Effector memory CD4-positive, alpha-beta T cell (primary cell): ENCODE results near the gene GRIK2.
"Not testable (repeated sequence)": the region's sequence is repeated elsewhere in the genome, so short reads cannot be mapped to it uniquely, and the experiment has no call there.

ENCODE experiments used
- DNase-seq, 3 donors: peaks; one replicate each; pipeline ENCODE4 v3.0.0-alpha.2; 2020
- H3K27ac ChIP-seq: 2 replicates; pipeline ENCODE4 v1.7.0; 2013; ENCODE audit warnings: mild to moderate bottlenecking, low read length, moderate library complexity; ENCODE audit not compliant: insufficient read depth, poor library complexity, severe bottlenecking
- H3K27me3 ChIP-seq: replicated peaks from 2 replicates; pipeline ENCODE4 v1.7.0; 2013; ENCODE audit warnings: mild to moderate bottlenecking, low read length; ENCODE audit not compliant: insufficient read depth, control insufficient read depth, poor library complexity, severe bottlenecking
- H3K36me3 ChIP-seq: 2 replicates; pipeline ENCODE4 v1.7.0; 2013; ENCODE audit warnings: mild to moderate bottlenecking, low read length, moderate library complexity; ENCODE audit not compliant: control insufficient read depth, insufficient read depth
- H3K4me1 ChIP-seq: 2 replicates; pipeline ENCODE4 v1.7.0; 2013; ENCODE audit warnings: low read length, mild to moderate bottlenecking; ENCODE audit not compliant: control insufficient read depth, insufficient read depth, poor library complexity, severe bottlenecking
- H3K4me3 ChIP-seq: 2 replicates; pipeline ENCODE4 v1.7.0; 2013; ENCODE audit warnings: low read length, low read depth, mild to moderate bottlenecking; ENCODE audit not compliant: insufficient read depth, poor library complexity, severe bottlenecking
- H3K9me3 ChIP-seq: 2 replicates; pipeline ENCODE4 v1.7.0; 2013; ENCODE audit warnings: mild to moderate bottlenecking, low read length, moderate library complexity; ENCODE audit not compliant: control insufficient read depth
- total RNA-seq, 3 donors: gene quantifications; one replicate each; lab custom pipeline; 2026; lab: John Stamatoyannopoulos, UW

The GRIK2 gene
- 0 to 0.19 (median 0) reads per million in 3 donors for total RNA-seq

DNA sequence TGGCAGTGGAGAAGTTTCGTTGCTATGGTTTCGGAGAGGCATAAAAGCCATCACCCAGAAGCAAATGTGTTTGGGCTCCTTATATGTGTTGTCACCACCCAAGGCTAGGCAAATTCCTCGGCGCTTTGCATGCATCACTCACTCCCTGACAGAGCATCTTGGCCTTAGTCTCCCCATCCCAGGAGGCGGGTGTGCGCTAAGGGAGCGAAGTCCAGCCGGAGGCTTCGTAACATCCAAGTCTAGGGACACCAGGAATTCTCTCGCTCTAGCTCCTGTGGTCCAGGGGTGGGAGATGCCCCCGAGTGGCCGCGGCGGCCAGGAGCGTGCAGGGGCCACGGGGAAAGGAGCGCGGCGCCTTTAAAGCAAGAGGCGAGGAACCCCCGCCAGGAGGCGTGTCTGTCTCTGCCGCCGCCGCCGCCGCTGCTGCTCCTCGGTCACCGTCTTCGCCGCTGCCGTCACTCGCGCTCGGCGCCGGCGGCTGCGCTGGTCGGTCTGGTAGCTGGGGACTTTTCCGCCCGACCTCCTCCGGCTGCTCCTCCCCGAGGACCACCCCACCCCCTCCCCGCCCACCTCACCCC lies at the start of gene GRIK2:
Gene GRIK2 (plus strand): TSS at position 458 of the 578 bp plus-strand sequence.
- H3K4me1 ChIP-seq, result no peaks in the 10 kb centered on the region
- no peak within 1 kb of the TSS for H3K4me3 ChIP-seq
- peaks cover 13% of the 10 kb centered on the region for H3K27me3 ChIP-seq
- no peaks in the 10 kb centered on the region for H3K36me3 ChIP-seq
- DNase-seq, result no peak
- no peak within 1 kb of the TSS for H3K27ac ChIP-seq
- no peaks in the 10 kb centered on the region for H3K9me3 ChIP-seq

DNA sequence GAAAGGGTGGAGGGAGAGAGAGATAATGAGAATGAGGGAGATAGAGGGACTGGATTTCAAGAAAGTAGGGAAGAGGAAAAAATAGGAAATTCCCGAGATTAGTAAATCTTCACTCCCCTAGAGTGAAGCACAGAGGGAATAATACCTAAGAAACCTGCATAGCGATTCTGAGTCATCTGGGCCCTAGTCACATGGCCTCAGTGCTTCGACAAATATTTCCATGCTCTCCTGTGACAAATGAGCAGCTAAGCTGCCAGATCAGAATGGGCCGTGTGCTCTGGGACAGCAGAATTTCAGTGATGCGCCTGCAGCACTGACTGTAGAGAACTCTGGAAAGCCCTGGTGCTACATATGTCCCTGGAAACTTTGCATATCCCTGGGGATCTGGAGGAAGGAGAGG lies 48.6 kb upstream of the GRIK2 start:
- DNase-seq, result no peak
- no peak overlapping the region for H3K27ac ChIP-seq
- H3K4me1 ChIP-seq, result no peaks in the 10 kb centered on the region
- no peaks in the 10 kb centered on the region for H3K27me3 ChIP-seq
- no peaks in the 10 kb centered on the region for H3K9me3 ChIP-seq
- H3K36me3 ChIP-seq, result no peaks in the 10 kb centered on the region
- no peak overlapping the region for H3K4me3 ChIP-seq

- H3K4me1 ChIP-seq, result no peaks in the 10 kb centered on the region
- H3K9me3 ChIP-seq, result no peaks in the 10 kb centered on the region
- no peak overlapping the region for H3K27ac ChIP-seq
- no peak overlapping the region for H3K4me3 ChIP-seq
- H3K27me3 ChIP-seq, result no peaks in the 10 kb centered on the region
- H3K36me3 ChIP-seq, result no peaks in the 10 kb centered on the region
- no peak for DNase-seq
Measured at GRCh38 chr6:101348816-101349215, 44.7 kb upstream of the GRIK2 start.

DNA sequence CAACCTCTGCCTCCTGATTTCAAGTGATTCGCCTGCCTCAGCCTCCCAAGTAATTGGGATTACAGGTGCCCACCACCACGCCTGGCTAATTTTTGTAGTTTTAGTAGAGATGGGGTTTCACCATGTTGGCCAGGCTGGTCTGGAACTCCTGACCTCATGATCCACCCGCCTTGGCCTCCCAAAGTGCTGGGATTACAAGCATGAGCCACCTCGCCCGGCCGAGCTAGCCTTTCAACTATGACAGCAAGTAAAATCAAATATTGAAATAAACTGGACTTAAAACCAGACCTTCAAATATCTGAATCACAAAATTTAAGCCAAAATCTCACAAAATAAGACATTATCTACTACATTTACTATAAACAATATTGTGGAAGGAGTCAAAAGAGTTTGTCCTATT lies 42.9 kb upstream of the GRIK2 start:
- H3K4me3 ChIP-seq, DNase-seq, H3K36me3 ChIP-seq, H3K9me3 ChIP-seq, H3K4me1 ChIP-seq, H3K27ac ChIP-seq, H3K27me3 ChIP-seq: not testable (repeated sequence)

GRCh38 chr6:101351173-101351572 lies 42.3 kb upstream of the GRIK2 start:
- Histone ChIP-seq H3K36me3 (no peaks in the 10 kb centered on the region), H3K9me3 (no peaks in the 10 kb centered on the region)

GRCh38 chr6:101352316-101352715 lies 41.2 kb upstream of the GRIK2 start:
- Histone ChIP-seq H3K27me3 (no peaks in the 10 kb centered on the region), H3K9me3 (no peaks in the 10 kb centered on the region), H3K36me3 (no peaks in the 10 kb centered on the region), H3K4me3 (no peak overlapping the region), H3K27ac (no peak overlapping the region), H3K4me1 (no peaks in the 10 kb centered on the region)
- no peak for DNase-seq

More at GRCh38 chr6:101351173-101351572, 42.3 kb upstream of the GRIK2 start:
- no peaks in the 10 kb centered on the region for H3K4me1 ChIP-seq
- no peaks in the 10 kb centered on the region for H3K27me3 ChIP-seq
- H3K4me3 ChIP-seq, result no peak overlapping the region
- no peak for DNase-seq
- H3K27ac ChIP-seq, result no peak overlapping the region

GRCh38 chr6:101365181-101365580 lies 28.3 kb upstream of the GRIK2 start:
- H3K9me3 ChIP-seq, result no peaks in the 10 kb centered on the region
- no peaks in the 10 kb centered on the region for H3K36me3 ChIP-seq
- no peak for DNase-seq

DNA sequence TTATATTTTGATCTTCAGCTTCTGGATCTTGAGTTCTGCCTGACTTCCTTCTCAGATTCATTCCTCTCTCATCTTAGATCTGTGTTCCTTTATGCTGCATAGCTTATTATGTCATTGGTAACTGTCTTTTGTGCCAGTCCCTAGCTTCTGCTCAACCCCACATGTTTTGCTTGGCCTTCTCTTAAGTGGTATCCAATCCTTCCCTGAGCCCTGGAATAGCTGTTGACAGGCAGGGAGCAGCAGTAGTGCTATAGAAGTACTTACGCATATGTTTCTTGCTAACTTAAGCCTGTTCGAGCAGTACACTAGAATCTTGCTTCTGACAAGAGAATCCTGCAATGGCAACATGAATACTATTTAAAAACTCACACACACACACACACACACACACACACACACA lies 13.6 kb upstream of the GRIK2 start:
- DNase-seq, result no peak
- Histone ChIP-seq H3K27ac (no peak overlapping the region), H3K4me1 (no peaks in the 10 kb centered on the region), H3K27me3 (no peaks in the 10 kb centered on the region), H3K36me3 (no peaks in the 10 kb centered on the region), H3K4me3 (no peak overlapping the region), H3K9me3 (no peaks in the 10 kb centered on the region)

More at GRCh38 chr6:101365181-101365580, 28.3 kb upstream of the GRIK2 start:
- no peak overlapping the region for H3K4me3 ChIP-seq
- no peak overlapping the region for H3K27ac ChIP-seq
- no peaks in the 10 kb centered on the region for H3K27me3 ChIP-seq
- H3K4me1 ChIP-seq, result no peaks in the 10 kb centered on the region

GRCh38 chr6:101380897-101381630 lies 12.4 kb upstream of the GRIK2 start:
- no peak for DNase-seq
- no peaks in the 10 kb centered on the region for H3K4me1 ChIP-seq
- H3K27ac ChIP-seq, result no peak overlapping the region
- H3K9me3 ChIP-seq, result no peaks in the 10 kb centered on the region
- no peaks in the 10 kb centered on the region for H3K36me3 ChIP-seq
- no peak overlapping the region for H3K4me3 ChIP-seq
- no peaks in the 10 kb centered on the region for H3K27me3 ChIP-seq

- H3K4me3 ChIP-seq, H3K27ac ChIP-seq, H3K9me3 ChIP-seq, H3K27me3 ChIP-seq, H3K4me1 ChIP-seq, H3K36me3 ChIP-seq, DNase-seq: not testable (repeated sequence)
Measured at GRCh38 chr6:101383747-101384146, 9.8 kb upstream of the GRIK2 start.
